D721Med (cell line): ENCODE measurements around the gene CYP2W1.

Experiments
- DNase-seq: peaks from one replicate; pipeline ENCODE4 v3.0.0; 2011; ENCODE audit warnings: low spot score; ENCODE audit not compliant: insufficient read length
- FAIRE-seq: peaks from 2 replicates; lab custom pipeline; 2011; peaks lifted over from hg19 to GRCh38; lab: Jason Lieb, UNC
- CTCF ChIP-seq: IDR thresholded peaks from 2 replicates; pipeline ENCODE4 v1.5.1; 2012; ENCODE audit warnings: mild to moderate bottlenecking, control low read depth; ENCODE audit not compliant: insufficient read depth; ENCODE audit errors: missing control alignments

The CYP2W1 gene

GRCh38 chr7:987909-988308 lies 4.9 kb downstream of the CYP2W1 start:
- DNase-seq (no peak), FAIRE-seq (no peak)
- no peak for TF ChIP-seq CTCF

GRCh38 chr7:988426-988911 lies 5.5 kb downstream of the CYP2W1 start:
- DNase-seq: no peak
- no peak for TF ChIP-seq CTCF
- no peak for FAIRE-seq

- DNase-seq (no peak), FAIRE-seq (no peak)
- no peak for TF ChIP-seq CTCF
Measured at GRCh38 chr7:988963-989529, 6.1 kb downstream of the CYP2W1 start.

GRCh38 chr7:990352-990932 lies 7.5 kb downstream of the CYP2W1 start:
- DNase-seq: no peak
- no peak for FAIRE-seq
- TF ChIP-seq CTCF: no peak

- no peak for TF ChIP-seq CTCF
- FAIRE-seq (no peak), DNase-seq (no peak)
Measured at GRCh38 chr7:990933-991728, 8.2 kb downstream of the CYP2W1 start.

- no peak for FAIRE-seq
- TF ChIP-seq CTCF: no peak
- DNase-seq: no peak
Measured at GRCh38 chr7:991729-992656, 9.0 kb downstream of the CYP2W1 start.
